ENCODE data around the gene MYG1. TPM values are rescaled to one million over a fixed set of nuclear protein-coding genes. Genes with fewer than 3 reads are reported as not detected.

MYG1 gene
- total and polyA plus RNA-seq, 2 of the 4 experiments (the other 2 are of a cell fraction) = 49.8 to 63.7 TPM

GRCh38 chr12:53279888-53280498 is 19.5 kb upstream of the MYG1 start:
- no peak overlapping the region for H4K5ac ChIP-seq (ENCODE audit: low read depth, low read length)
- no peak overlapping the region for H4K91ac ChIP-seq (ENCODE audit: insufficient read depth, low read depth, low read length)
- no peak overlapping the region for H2AK5ac ChIP-seq (ENCODE audit: low read depth, low read length)
- H3K4me2 ChIP-seq (ENCODE audit: low read depth, low read length) = no peak overlapping the region
- ATAC-seq (ENCODE audit: low read depth) (no peak), DNase-seq (no peak)
- in situ Hi-C loops (cut with MboI; ENCODE audit: low sequenced_read_pairs) (no loop called here), intact Hi-C loops (cut with micrococcal nuclease) (no loop called here), dilution Hi-C loops (cut with HindIII; ENCODE audit: low sequenced_read_pairs, unreplicated experiment) (no loop called here)
- ChIA-PET POLR2A (ENCODE audit: unreplicated experiment) (no interaction called here), CTCF (interaction anchor here (0.9 to 1.0 kb wide), 2 partner anchors 12 to 92 kb away, joined by 3 read pairs; partner anchors contain the start of gene ESPL1)
- no peak overlapping the region for H4K8ac ChIP-seq (ENCODE audit: low read depth in 2 of 2, low read length in 2 of 2)
- no peak overlapping the region for H3K18ac ChIP-seq (ENCODE audit: low read depth, low read length)
- H3K9ac ChIP-seq (ENCODE audit: low read depth, low read length) = no peak overlapping the region
- 0 out of 4 replicates have a peak, but pooled peaks cover 0 to 3% of the 10 kb centered on the region in 2 experiments for H3K79me1 ChIP-seq (ENCODE audit: low read depth in 1 of 2, low read length in 2 of 2)
- no TSS peak for BruUV-seq (replicated peaks)
- no peaks in the 10 kb centered on the region for H3K9me3 ChIP-seq (ENCODE audit: control insufficient read depth, insufficient read depth, low read length)
- TF ChIP-seq FOS (IDR thresholded peaks at IDR 0.05; ENCODE audit: low read depth, low read length) (no peak), MXI1 (IDR thresholded peaks at IDR 0.05; ENCODE audit: borderline replicate concordance, low read depth, low read length) (no peak), ELK1 (IDR thresholded peaks at IDR 0.05; ENCODE audit: borderline replicate concordance, low read depth, low read length) (no peak), BHLHE40 (IDR thresholded peaks at IDR 0.05; ENCODE audit: low read depth, low read length) (no peak), RCOR1 (IDR thresholded peaks at IDR 0.05; ENCODE audit: insufficient replicate concordance, low read length) (no peak), MAFK (IDR thresholded peaks at IDR 0.05; ENCODE audit: low read depth, low read length) (no peak), RFX5 (IDR thresholded peaks at IDR 0.05; ENCODE audit: low read depth, low read length) (no peak), POLR2A (IDR thresholded peaks at IDR 0.05; ENCODE audit: low read depth, low read length) (no peak), MAZ (IDR thresholded peaks at IDR 0.05; ENCODE audit: borderline replicate concordance, low read depth, low read length) (no peak)
- H2BK5ac ChIP-seq (ENCODE audit: low read depth, low read length, poor library complexity, severe bottlenecking) = no peak overlapping the region
- no peaks in the 10 kb centered on the region for H4K20me1 ChIP-seq (ENCODE audit: insufficient read depth, low read length)
- H3K9me1 ChIP-seq (ENCODE audit: insufficient read depth, low read length) = no peaks in the 10 kb centered on the region
- WGBS, 2 experiments (ENCODE audit: extremely low coverage in 2 of 2, insufficient read length in 1 of 2) = 80% methylated on average over 1 of the region's 9 CpGs; no CpG with 5 or more reads in 1 of the 2 experiments
- no peak overlapping the region for H3K56ac ChIP-seq (ENCODE audit: extremely low read depth, insufficient read depth, low read length)
- H3K14ac ChIP-seq (replicated peaks; ENCODE audit: low read depth, low read length) = no peak overlapping the region
- no peak overlapping the region for H3K4me3 ChIP-seq (ENCODE audit: insufficient read depth, low read depth, low read length)
- H3K23ac ChIP-seq (ENCODE audit: low read depth, low read length) = no peak overlapping the region
- H3K4me1 ChIP-seq (ENCODE audit: control insufficient read depth, insufficient read depth, low read length) = no peaks in the 10 kb centered on the region
- no peak overlapping the region for H3K4ac ChIP-seq (ENCODE audit: low read depth, low read length)
- no peak overlapping the region for H2BK20ac ChIP-seq (ENCODE audit: low read depth, low read length)
- no peak overlapping the region for H2BK15ac ChIP-seq (ENCODE audit: low read depth, low read length)
- H2BK120ac ChIP-seq (ENCODE audit: low read depth, low read length) = no peak overlapping the region
- H3K27me3 ChIP-seq (ENCODE audit: control insufficient read depth, insufficient read depth, low read length) = no peaks in the 10 kb centered on the region
- no peak overlapping the region for H2AFZ ChIP-seq (replicated peaks; ENCODE audit: low read length, poor library complexity)
- peaks cover 18% of the 10 kb centered on the region for H3K36me3 ChIP-seq (ENCODE audit: control insufficient read depth, insufficient read depth, low read length)
- H3K27ac ChIP-seq (ENCODE audit: insufficient read depth, low read length) = no peak overlapping the region
- no peak overlapping the region for H2AK9ac ChIP-seq (replicated peaks; ENCODE audit: low read depth, low read length, poor library complexity)

Measured in IMR-90 (cell line).